IPS-18a (cell line): Measurements from ENCODE around the gene SLC12A3.

Experiments
- H3K27ac ChIP-seq: one replicate; pipeline ENCODE4 v1.5.1; 2013; ENCODE audit warnings: low read length
- H3K27me3 ChIP-seq: one replicate; pipeline ENCODE4 v1.6.1; 2013; ENCODE audit warnings: mild to moderate bottlenecking, low read length; ENCODE audit not compliant: control insufficient read depth, insufficient read depth
- H3K36me3 ChIP-seq: one replicate; pipeline ENCODE4 v1.6.1; 2013; ENCODE audit warnings: low read depth, low read length; ENCODE audit not compliant: control insufficient read depth
- H3K4me1 ChIP-seq: one replicate; pipeline ENCODE4 v1.6.1; 2013; ENCODE audit warnings: low read depth, low read length; ENCODE audit not compliant: control insufficient read depth
- H3K4me3 ChIP-seq: one replicate; pipeline ENCODE4 v1.5.1; 2013; ENCODE audit warnings: low read length
- H3K9ac ChIP-seq: one replicate; pipeline ENCODE4 v1.6.1; 2013; ENCODE audit warnings: mild to moderate bottlenecking, low read length, moderate library complexity
- H3K9me3 ChIP-seq: one replicate; pipeline ENCODE4 v1.6.1; 2013; ENCODE audit warnings: low read depth, low read length; ENCODE audit not compliant: control insufficient read depth

The SLC12A3 gene

DNA sequence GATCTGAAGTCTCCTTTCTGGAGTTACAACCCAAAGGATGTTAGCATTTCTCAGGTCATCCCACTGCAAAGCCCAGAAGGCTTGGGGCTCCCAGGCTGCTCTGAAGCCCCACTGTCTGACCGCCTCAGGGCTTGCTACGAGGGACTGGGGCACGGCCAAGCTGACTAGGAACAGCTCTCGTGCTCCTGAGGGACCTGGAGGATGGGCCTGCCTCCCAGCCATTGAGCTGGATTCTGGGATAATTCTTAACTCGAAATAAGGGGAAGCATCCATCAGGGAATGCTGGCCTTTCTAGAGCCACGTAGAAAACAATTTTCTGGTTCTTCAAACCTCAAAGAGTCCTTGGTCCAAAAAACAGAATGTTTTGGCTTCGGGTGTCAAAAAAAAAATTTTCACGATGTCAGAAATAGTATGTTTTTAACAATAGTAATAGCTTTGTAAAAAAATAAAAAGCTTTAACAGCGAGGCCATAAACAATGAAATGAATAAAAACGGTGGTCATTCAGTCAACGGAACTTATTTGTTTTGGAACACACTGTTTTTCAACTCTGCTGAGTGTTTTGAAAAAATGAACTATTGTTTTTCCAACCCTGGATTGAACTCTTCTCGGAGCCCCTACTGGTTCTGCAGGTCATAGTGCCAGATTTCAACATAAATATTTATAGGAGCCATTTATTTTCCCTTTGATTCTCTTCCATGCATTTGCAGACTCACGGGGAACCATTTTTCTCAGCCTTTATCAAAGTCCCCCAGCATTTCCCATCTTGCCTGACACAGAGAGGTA, 50.5 kb downstream of the SLC12A3 start:
- H3K4me1 ChIP-seq: peaks cover 6% of the 10 kb centered on the region
- H3K9me3 ChIP-seq: no peaks in the 10 kb centered on the region
- H3K4me3 ChIP-seq: no peak overlapping the region
- no peaks in the 10 kb centered on the region for H3K27me3 ChIP-seq
- H3K9ac ChIP-seq: no peak overlapping the region
- H3K36me3 ChIP-seq: no peaks in the 10 kb centered on the region
- H3K27ac ChIP-seq: no peak overlapping the region

DNA sequence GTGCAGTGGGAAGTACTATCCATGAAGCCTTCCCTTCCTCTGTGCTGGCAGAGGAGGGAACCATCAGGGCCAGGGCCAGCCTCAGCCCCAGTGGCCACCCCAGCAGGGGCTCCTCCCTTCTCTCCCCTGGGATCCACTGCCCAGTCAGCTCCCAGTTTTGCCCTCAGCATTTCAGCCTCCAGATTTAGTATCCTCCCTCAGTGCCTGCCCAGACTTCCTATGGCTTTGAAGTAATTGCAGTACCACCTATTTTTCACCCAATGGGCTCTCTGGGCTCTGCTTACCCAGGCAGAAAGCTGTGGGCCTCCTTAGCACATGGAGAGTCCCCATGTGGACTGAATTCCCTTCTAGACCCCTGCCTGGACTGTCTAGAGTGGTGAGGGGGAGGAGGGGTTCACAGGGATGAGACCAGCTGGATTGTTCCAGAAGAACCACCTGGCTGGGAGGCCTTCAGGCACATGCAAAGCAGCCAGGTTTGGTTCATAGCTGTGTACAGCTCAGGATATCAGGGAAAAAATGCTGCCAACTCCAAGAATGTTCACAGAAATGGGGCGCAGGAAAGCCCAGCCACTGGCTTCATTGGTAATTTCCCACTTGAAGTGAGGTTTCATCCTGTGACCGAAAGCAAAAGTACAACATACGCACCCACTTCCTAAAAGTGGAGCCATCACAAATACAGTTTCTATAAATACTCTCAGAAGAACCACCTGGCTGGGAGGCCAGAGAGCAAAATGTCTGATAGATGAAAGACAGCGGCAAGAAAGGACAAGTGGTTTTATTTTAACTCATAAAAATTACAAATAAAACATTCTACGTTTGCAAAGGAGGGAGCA, 51.8 kb downstream of the SLC12A3 start:
- H3K9me3 ChIP-seq: no peaks in the 10 kb centered on the region
- no peak overlapping the region for H3K9ac ChIP-seq
- H3K4me3 ChIP-seq: no peak overlapping the region
- no peaks in the 10 kb centered on the region for H3K36me3 ChIP-seq
- H3K27ac ChIP-seq: no peak overlapping the region
- peaks cover 3% of the 10 kb centered on the region for H3K4me1 ChIP-seq
- H3K27me3 ChIP-seq: no peaks in the 10 kb centered on the region

DNA sequence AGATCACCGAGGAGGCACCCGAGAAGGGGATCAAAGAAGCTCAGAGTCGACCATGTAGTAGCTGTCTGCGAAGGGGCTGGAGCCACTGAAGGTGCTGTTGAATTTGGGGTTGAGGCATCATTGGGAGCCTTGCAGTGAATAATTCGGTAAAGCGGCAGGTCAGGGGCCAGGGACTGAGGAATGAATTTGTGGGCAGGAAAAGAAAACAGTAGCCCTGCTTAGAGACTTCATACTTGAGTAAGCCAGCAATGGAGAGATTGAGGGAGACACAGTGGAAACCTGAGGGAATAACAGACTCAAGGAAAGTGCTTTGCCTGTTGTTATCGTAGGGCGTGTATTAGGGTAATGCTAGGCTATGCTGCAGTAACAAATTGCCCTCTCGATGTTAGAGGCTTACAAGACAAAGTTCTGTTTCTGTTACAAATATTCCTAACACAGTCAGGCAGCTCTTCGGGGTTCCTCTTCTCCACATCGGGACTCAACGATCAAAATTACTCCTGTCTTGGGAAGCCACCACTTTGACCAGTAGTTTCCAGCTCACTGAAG, 53.5 kb downstream of the SLC12A3 start:
- Histone ChIP-seq H3K9me3 (no peaks in the 10 kb centered on the region), H3K9ac (no peak overlapping the region), H3K36me3 (no peaks in the 10 kb centered on the region), H3K27me3 (no peaks in the 10 kb centered on the region), H3K27ac (no peak overlapping the region), H3K4me1 (no peaks in the 10 kb centered on the region), H3K4me3 (no peak overlapping the region)

- no peak overlapping the region for H3K9ac ChIP-seq
- no peak overlapping the region for H3K27ac ChIP-seq
- no peaks in the 10 kb centered on the region for H3K4me1 ChIP-seq
- H3K27me3 ChIP-seq: no peaks in the 10 kb centered on the region
- no peaks in the 10 kb centered on the region for H3K36me3 ChIP-seq
- no peak overlapping the region for H3K4me3 ChIP-seq
- no peaks in the 10 kb centered on the region for H3K9me3 ChIP-seq
Observed at GRCh38 chr16:56919099-56919800, 54.2 kb downstream of the SLC12A3 start.

- Histone ChIP-seq H3K4me3 (no peak overlapping the region), H3K36me3 (no peaks in the 10 kb centered on the region), H3K27me3 (no peaks in the 10 kb centered on the region), H3K9ac (no peak overlapping the region), H3K4me1 (no peaks in the 10 kb centered on the region), H3K9me3 (no peaks in the 10 kb centered on the region), H3K27ac (no peak overlapping the region)
Observed at GRCh38 chr16:56921571-56921970, 56.6 kb downstream of the SLC12A3 start.

GRCh38 chr16:56923481-56924091, 58.6 kb downstream of the SLC12A3 start:
- no peak overlapping the region for H3K9ac ChIP-seq
- H3K4me3 ChIP-seq: no peak overlapping the region
- no peaks in the 10 kb centered on the region for H3K27me3 ChIP-seq
- no peaks in the 10 kb centered on the region for H3K36me3 ChIP-seq
- no peak overlapping the region for H3K27ac ChIP-seq
- no peaks in the 10 kb centered on the region for H3K9me3 ChIP-seq
- no peaks in the 10 kb centered on the region for H3K4me1 ChIP-seq

- no peak overlapping the region for H3K27ac ChIP-seq
- no peaks in the 10 kb centered on the region for H3K36me3 ChIP-seq
- no peak overlapping the region for H3K4me3 ChIP-seq
- H3K9ac ChIP-seq: no peak overlapping the region
- H3K9me3 ChIP-seq: no peaks in the 10 kb centered on the region
- peaks cover 11% of the 10 kb centered on the region for H3K4me1 ChIP-seq
- no peaks in the 10 kb centered on the region for H3K27me3 ChIP-seq
Observed at GRCh38 chr16:56927471-56927870, 62.5 kb downstream of the SLC12A3 start.

DNA sequence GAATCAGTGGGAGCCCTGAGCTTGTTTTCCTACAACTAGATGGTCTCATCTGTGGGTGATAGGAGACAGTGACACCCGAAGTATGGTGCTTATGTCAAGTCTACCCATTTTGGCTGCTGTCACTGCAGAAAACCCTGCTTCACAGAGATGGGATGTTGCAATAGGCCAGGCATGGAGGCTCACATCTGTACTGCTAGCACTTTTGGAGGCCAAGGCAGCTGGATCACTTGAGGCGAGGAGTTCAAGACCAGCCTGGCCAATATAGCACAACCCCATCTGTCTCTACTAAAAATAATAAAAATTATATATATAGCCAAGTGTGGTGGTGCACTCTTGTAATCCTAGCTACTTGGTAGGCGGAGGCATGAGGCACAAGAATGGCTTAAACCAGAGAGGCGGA, 64.6 kb downstream of the SLC12A3 start:
- no peaks in the 10 kb centered on the region for H3K9me3 ChIP-seq
- no peaks in the 10 kb centered on the region for H3K36me3 ChIP-seq
- H3K27ac ChIP-seq: no peak overlapping the region
- H3K4me3 ChIP-seq: no peak overlapping the region
- H3K4me1 ChIP-seq: peaks cover 21% of the 10 kb centered on the region
- H3K27me3 ChIP-seq: no peaks in the 10 kb centered on the region
- no peak overlapping the region for H3K9ac ChIP-seq

DNA sequence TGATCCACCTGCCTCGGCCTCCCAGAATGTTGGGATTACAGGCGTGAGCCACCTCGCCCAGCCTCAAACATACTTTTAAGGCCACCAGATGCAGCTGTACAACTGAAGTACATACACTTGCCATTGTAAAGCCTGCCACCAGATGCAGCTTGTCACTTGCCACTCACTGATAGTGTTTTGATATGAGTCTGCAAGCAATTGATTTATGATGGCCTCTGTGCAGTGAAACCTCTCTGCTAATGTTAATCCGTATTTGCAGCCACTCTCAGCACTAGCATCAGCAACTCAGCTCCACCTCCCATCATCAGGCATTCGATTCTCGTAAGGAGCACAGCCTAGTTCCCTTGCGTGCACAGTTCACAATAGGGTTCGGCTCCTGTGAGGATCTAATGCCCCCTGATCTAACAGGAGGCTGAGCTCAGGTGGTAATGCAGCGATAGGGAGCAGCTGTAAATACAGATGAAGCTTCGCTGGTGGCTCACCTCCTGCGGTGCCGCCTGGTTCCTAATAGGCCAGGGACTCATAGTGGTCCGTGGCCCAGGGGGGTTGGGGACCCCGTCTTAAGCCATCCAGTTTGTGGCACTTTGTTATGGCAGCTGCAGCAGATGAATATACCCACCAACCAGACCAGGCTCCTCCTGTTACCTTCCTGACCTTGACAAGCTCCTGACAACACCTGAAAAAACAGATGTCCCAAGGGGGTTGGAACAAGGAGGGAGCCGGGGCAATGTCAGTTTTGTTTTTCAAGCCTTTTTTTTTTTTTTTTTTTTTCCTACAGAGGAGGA, 65.7 kb downstream of the SLC12A3 start:
- Histone ChIP-seq H3K27me3 (no peaks in the 10 kb centered on the region), H3K4me1 (peaks cover 21% of the 10 kb centered on the region), H3K9me3 (no peaks in the 10 kb centered on the region), H3K4me3 (no peak overlapping the region), H3K9ac (no peak overlapping the region), H3K27ac (no peak overlapping the region), H3K36me3 (peaks cover 8% of the 10 kb centered on the region)

DNA sequence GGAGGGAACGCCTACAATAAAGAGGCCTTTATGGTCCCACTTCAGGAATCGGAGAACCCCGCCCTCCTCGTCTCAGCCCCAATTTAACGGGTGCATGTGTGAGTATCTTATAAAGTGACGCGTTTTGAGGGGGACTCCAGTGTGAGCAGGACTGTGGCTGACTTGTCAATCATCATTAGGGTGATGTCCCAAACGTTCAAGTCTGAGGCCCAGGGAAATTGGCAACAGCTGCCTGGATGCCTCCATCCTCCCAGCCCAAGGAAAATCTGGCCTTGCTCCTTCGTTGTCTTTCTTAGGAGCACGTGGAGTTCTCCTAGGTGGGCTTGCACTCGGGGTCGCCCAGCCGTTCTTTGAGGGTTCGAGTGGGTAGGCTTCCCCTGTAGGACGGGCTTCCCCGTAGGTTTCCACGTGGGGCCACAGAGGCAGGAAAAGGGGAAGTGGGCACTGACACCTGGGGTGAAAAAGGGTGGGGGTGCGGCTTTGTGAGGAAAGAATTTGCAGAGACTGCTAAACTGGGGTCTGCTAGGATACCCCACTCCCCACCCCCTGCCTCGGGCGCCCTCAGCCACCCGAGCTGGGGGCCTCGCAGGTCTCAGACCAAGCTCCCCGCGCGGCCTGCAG, 66.4 kb downstream of the SLC12A3 start:
- Histone ChIP-seq H3K4me1 (peaks cover 21% of the 10 kb centered on the region), H3K27me3 (no peaks in the 10 kb centered on the region), H3K36me3 (peaks cover 13% of the 10 kb centered on the region), H3K4me3 (peak overlapping the region; percentile 86), H3K9ac (peak overlapping the region; percentile 80), H3K9me3 (no peaks in the 10 kb centered on the region), H3K27ac (peak overlapping the region; percentile 84)
